Parathyroid adenoma (tissue), 2 donors: Measurements from ENCODE around the gene ANKRD63.
A peak's percentile ranks its signal among the peaks of the same experiment; 100 is the strongest.

Source experiments
- H2AFZ ChIP-seq: fragments of 300-600 bp; sonication (generic); one replicate; pipeline ENCODE4 v1.7.0; 2017; ENCODE audit warnings: antibody characterized with exemption, mild to moderate bottlenecking
- H3K27ac ChIP-seq: fragments of 300-600 bp; sonication (generic); one replicate; pipeline ENCODE4 v1.7.0; 2017
- H3K27me3 ChIP-seq: fragments of 300-600 bp; sonication (generic); one replicate; pipeline ENCODE4 v1.7.0; 2017; ENCODE audit warnings: low read length; ENCODE audit not compliant: control insufficient read depth, insufficient read depth
- H3K36me3 ChIP-seq: fragments of 300-600 bp; sonication (generic); one replicate; pipeline ENCODE4 v1.7.0; 2017; ENCODE audit warnings: low read length; ENCODE audit not compliant: control insufficient read depth, insufficient read depth
- H3K4me1 ChIP-seq: fragments of 300-600 bp; sonication (generic); one replicate; pipeline ENCODE4 v1.7.0; 2017; ENCODE audit warnings: control low read depth
- H3K4me2 ChIP-seq: fragments of 300-600 bp; sonication (generic); one replicate; pipeline ENCODE4 v1.7.0; 2017; ENCODE audit warnings: low read length
- H3K4me3 ChIP-seq: fragments of 300-600 bp; sonication (generic); one replicate; pipeline ENCODE4 v1.7.0; 2017; ENCODE audit warnings: low read depth, low read length
- H3K79me2 ChIP-seq: fragments of 300-600 bp; sonication (generic); one replicate; pipeline ENCODE4 v1.7.0; 2017; ENCODE audit warnings: control low read depth
- H3K9ac ChIP-seq: fragments of 300-600 bp; sonication (generic); one replicate; pipeline ENCODE4 v1.7.0; 2017; ENCODE audit warnings: mild to moderate bottlenecking
- H3K9me3 ChIP-seq: fragments of 300-600 bp; sonication (generic); one replicate; pipeline ENCODE4 v1.7.0; 2017; ENCODE audit warnings: low read length; ENCODE audit not compliant: control insufficient read depth
- CTCF ChIP-seq: fragments of 300-600 bp; sonication (generic); IDR thresholded peaks from one replicate; pipeline ENCODE4 v1.7.0; 2017; ENCODE audit warnings: antibody characterized with exemption, mild to moderate bottlenecking
- donor health status: primary hyperparathyroidism.

Gene ANKRD63

GRCh38 chr15:40282869-40283614 is at the start of gene ANKRD63:
TSS of gene ANKRD63 (minus strand) at chr15:40283064. CDS start at chr15:40282586, 478 bp downstream.
- peaks cover 2% of the 10 kb centered on the region for H3K4me1 ChIP-seq
- peak within 1 kb of the TSS; percentile 69 for H2AFZ ChIP-seq
- H3K4me2 ChIP-seq = peak within 1 kb of the TSS; percentile 61
- H3K9ac ChIP-seq = no peak within 1 kb of the TSS
- no peak within 1 kb of the TSS for H3K27ac ChIP-seq
- H3K9me3 ChIP-seq = no peaks in the 10 kb centered on the region
- H3K36me3 ChIP-seq = no peaks in the 10 kb centered on the region
- no peaks in the 10 kb centered on the region for H3K27me3 ChIP-seq
- H3K79me2 ChIP-seq = no peaks in the 10 kb centered on the region
- no peak within 1 kb of the TSS for H3K4me3 ChIP-seq
- no peak for TF ChIP-seq CTCF

- Histone ChIP-seq H3K36me3 (no peaks in the 10 kb centered on the region), H3K27me3 (no peaks in the 10 kb centered on the region), H3K4me3 (no peak overlapping the region), H3K79me2 (no peaks in the 10 kb centered on the region), H3K4me1 (no peaks in the 10 kb centered on the region), H3K27ac (no peak overlapping the region), H3K9ac (no peak overlapping the region), H3K4me2 (no peak overlapping the region), H2AFZ (no peak overlapping the region), H3K9me3 (no peaks in the 10 kb centered on the region)
- no peak for TF ChIP-seq CTCF
Measured at GRCh38 chr15:40332113-40332781, 49.4 kb upstream of the ANKRD63 start.

- H3K79me2 ChIP-seq = no peaks in the 10 kb centered on the region
- H3K4me1 ChIP-seq = peaks cover 3% of the 10 kb centered on the region
- no peaks in the 10 kb centered on the region for H3K36me3 ChIP-seq
- H3K27ac ChIP-seq = no peak overlapping the region
- no peaks in the 10 kb centered on the region for H3K9me3 ChIP-seq
- no peak overlapping the region for H3K4me2 ChIP-seq
- TF ChIP-seq CTCF = no peak
- H3K27me3 ChIP-seq = no peaks in the 10 kb centered on the region
- H3K9ac ChIP-seq = no peak overlapping the region
- no peak overlapping the region for H3K4me3 ChIP-seq
- H2AFZ ChIP-seq = no peak overlapping the region
Measured at GRCh38 chr15:40331637-40332036, 48.8 kb upstream of the ANKRD63 start.

- no peak overlapping the region for H3K4me3 ChIP-seq
- H3K4me1 ChIP-seq = peaks cover 3% of the 10 kb centered on the region
- no peak overlapping the region for H3K27ac ChIP-seq
- H2AFZ ChIP-seq = no peak overlapping the region
- no peaks in the 10 kb centered on the region for H3K79me2 ChIP-seq
- H3K9ac ChIP-seq = no peak overlapping the region
- no peak overlapping the region for H3K4me2 ChIP-seq
- TF ChIP-seq CTCF = no peak
- no peaks in the 10 kb centered on the region for H3K27me3 ChIP-seq
- no peaks in the 10 kb centered on the region for H3K36me3 ChIP-seq
- no peaks in the 10 kb centered on the region for H3K9me3 ChIP-seq
Measured at GRCh38 chr15:40331026-40331425, 48.2 kb upstream of the ANKRD63 start.
